Chondrocyte (in vitro differentiated cells): ENCODE data around the gene GZMM. TPM values are rescaled to one million over a fixed set of nuclear protein-coding genes. Genes with fewer than 3 reads are reported as not detected.

Experiments
- DNase-seq: peaks from one replicate; pipeline ENCODE4 v3.0.0; 2021; ENCODE audit warnings: mixed read lengths, low spot score
- H3K27ac Mint-ChIP-seq: one replicate; pipeline ENCODE4 v1.8.0; 2021; ENCODE audit warnings: mild to moderate bottlenecking, moderate library complexity, mixed read lengths; ENCODE audit not compliant: unreplicated experiment
- H3K27me3 Mint-ChIP-seq: 2 replicates; pipeline ENCODE4 v1.8.0; 2021; ENCODE audit warnings: low read depth, mixed read lengths
- H3K36me3 Mint-ChIP-seq: 2 replicates; pipeline ENCODE4 v1.8.0; 2021; ENCODE audit warnings: low read depth, mixed read lengths
- H3K4me1 Mint-ChIP-seq: 2 replicates; pipeline ENCODE4 v1.8.0; 2021; ENCODE audit warnings: low read depth, mild to moderate bottlenecking, mixed read lengths
- H3K4me3 Mint-ChIP-seq: one replicate; pipeline ENCODE4 v1.8.0; 2021; ENCODE audit warnings: mild to moderate bottlenecking, moderate library complexity, mixed read lengths; ENCODE audit not compliant: unreplicated experiment
- H3K9me3 Mint-ChIP-seq: 2 replicates; pipeline ENCODE4 v1.8.0; 2021; ENCODE audit warnings: low read depth, mixed read lengths
- CTCF ChIP-seq: fragments of 200-600 bp; sonication (generic); IDR thresholded peaks from 2 replicates; pipeline ENCODE4 v1.5.0; 2021; ENCODE audit warnings: antibody characterized with exemption, mild to moderate bottlenecking, moderate library complexity
- total RNA-seq: library from RNA; stranded (reverse); gene quantifications from 3 replicates; pipeline ENCODE4 v1.2.1, GENCODE V29; 2021

Gene GZMM
- total RNA-seq, 1 donor from 2014 or later: not detected

- no peak overlapping the region for H3K27ac Mint-ChIP-seq
- H3K36me3 Mint-ChIP-seq: peaks cover 11% of the 10 kb centered on the region
- TF ChIP-seq CTCF: no peak
- no peak for DNase-seq
- peaks cover 8% of the 10 kb centered on the region for H3K4me1 Mint-ChIP-seq
- H3K27me3 Mint-ChIP-seq: no peaks in the 10 kb centered on the region
- no peak overlapping the region for H3K4me3 Mint-ChIP-seq
- H3K9me3 Mint-ChIP-seq: no peaks in the 10 kb centered on the region
These were observed 5.0 kb upstream of the GZMM start for GRCh38 chr19:538641-539428.

- Mint-ChIP-seq H3K4me3 (no peak overlapping the region), H3K36me3 (peaks cover 11% of the 10 kb centered on the region), H3K4me1 (peaks cover 4% of the 10 kb centered on the region), H3K27ac (no peak overlapping the region), H3K9me3 (no peaks in the 10 kb centered on the region), H3K27me3 (no peaks in the 10 kb centered on the region)
- TF ChIP-seq CTCF: no peak
- DNase-seq: no peak
These were observed 4.3 kb upstream of the GZMM start for GRCh38 chr19:539429-540030.

- Mint-ChIP-seq H3K27ac (no peak overlapping the region), H3K27me3 (no peaks in the 10 kb centered on the region), H3K4me1 (no peaks in the 10 kb centered on the region), H3K4me3 (no peak overlapping the region), H3K9me3 (no peaks in the 10 kb centered on the region), H3K36me3 (peaks cover 11% of the 10 kb centered on the region)
- DNase-seq: no peak
- TF ChIP-seq CTCF: no peak
These were observed 2.8 kb upstream of the GZMM start for GRCh38 chr19:540867-541637.

DNA sequence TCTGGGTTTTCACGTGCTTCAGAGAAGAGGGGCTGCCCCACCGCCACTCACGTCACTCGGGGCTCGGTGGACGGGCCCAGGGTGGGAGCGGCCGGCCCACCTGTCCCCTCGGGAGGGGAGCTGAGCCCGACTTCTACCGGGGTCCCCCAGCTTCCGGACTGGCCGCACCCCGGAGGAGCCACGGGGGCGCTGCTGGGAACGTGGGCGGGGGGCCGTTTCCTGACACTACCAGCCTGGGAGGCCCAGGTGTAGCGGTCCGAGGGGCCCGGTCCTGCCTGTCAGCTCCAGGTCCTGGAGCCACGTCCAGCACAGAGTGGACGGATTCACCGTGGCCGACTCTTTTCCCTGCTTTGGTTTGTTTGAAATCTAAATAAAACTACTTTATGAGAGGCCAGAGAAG lies 2.2 kb upstream of the GZMM start:
- H3K36me3 Mint-ChIP-seq: peaks cover 10% of the 10 kb centered on the region
- no peaks in the 10 kb centered on the region for H3K4me1 Mint-ChIP-seq
- no peaks in the 10 kb centered on the region for H3K9me3 Mint-ChIP-seq
- no peaks in the 10 kb centered on the region for H3K27me3 Mint-ChIP-seq
- no peak for TF ChIP-seq CTCF
- H3K4me3 Mint-ChIP-seq: no peak overlapping the region
- DNase-seq: no peak
- H3K27ac Mint-ChIP-seq: no peak overlapping the region

DNA sequence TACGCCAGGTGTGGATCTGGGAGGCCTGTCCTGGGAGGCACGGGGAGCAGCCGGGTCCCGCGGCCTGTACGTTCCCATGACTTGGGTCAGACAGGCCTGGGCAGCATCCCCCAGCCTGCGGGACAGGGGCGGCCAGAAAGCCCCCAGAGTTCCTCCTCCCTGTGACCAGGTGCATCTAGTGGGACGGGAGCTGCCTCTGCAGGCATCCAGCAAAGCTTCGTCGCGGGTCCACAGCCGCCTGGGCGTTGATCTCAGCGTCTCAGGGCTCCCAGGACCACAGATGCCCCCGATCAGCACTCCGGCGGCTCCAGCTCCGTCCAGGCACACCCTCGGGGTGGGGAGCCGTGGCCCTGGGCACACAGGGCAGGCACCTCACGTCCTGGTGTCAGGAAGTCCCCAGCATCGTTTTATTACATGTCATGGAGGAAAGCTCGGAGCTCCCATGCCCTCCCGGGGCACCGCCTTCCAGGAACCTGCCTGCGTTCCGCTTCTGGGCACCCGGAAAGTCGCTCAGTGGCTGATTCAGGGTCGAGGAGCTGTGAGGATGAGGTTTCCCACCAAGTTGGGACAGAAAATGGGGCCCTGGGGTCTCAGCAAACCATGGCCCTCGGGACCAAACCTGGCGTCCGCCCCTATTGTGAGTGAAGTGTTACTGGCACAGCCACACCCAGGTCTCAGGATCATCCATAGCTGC lies 1.5 kb upstream of the GZMM start:
- DNase-seq: no peak
- Mint-ChIP-seq H3K27me3 (no peaks in the 10 kb centered on the region), H3K27ac (no peak overlapping the region), H3K4me1 (no peaks in the 10 kb centered on the region), H3K36me3 (peaks cover 10% of the 10 kb centered on the region), H3K9me3 (no peaks in the 10 kb centered on the region), H3K4me3 (no peak overlapping the region)
- no peak for TF ChIP-seq CTCF
